Ishikawa (cell line): Measurements from ENCODE around the gene HIVEP2.
A peak's percentile ranks its signal among the peaks of the same experiment; 100 is the strongest.

ENCODE experiments used
- CEBPB ChIP-seq: IDR thresholded peaks from 2 replicates; pipeline ENCODE4 v1.6.1; 2012
- CREB1 ChIP-seq: IDR thresholded peaks from 2 replicates; pipeline ENCODE4 v1.6.1; 2012; ENCODE audit warnings: low read depth
- EGR1 ChIP-seq: IDR thresholded peaks from 2 replicates; pipeline ENCODE4 v1.6.1; 2012
- EP300 ChIP-seq: IDR thresholded peaks from 2 replicates; pipeline ENCODE4 v1.6.1; 2012; ENCODE audit warnings: borderline replicate concordance
- FOXM1 ChIP-seq: IDR thresholded peaks from 2 replicates; pipeline ENCODE4 v1.6.1; 2012; ENCODE audit warnings: low read depth, borderline replicate concordance
- MAX ChIP-seq: IDR thresholded peaks from 2 replicates; pipeline ENCODE4 v1.6.1; 2012
- NFIC ChIP-seq: IDR thresholded peaks from 2 replicates; pipeline ENCODE4 v1.6.1; 2012
- RAD21 ChIP-seq: IDR thresholded peaks from 2 replicates; pipeline ENCODE4 v1.6.1; 2012; ENCODE audit warnings: low read depth
- REST ChIP-seq: IDR thresholded peaks from 2 replicates; pipeline ENCODE4 v1.6.1; 2012; ENCODE audit warnings: low read depth, mild to moderate bottlenecking
- TAF1 ChIP-seq: IDR thresholded peaks from 2 replicates; pipeline ENCODE4 v1.6.1; 2012; ENCODE audit warnings: low read depth, mild to moderate bottlenecking
- TCF12 ChIP-seq: IDR thresholded peaks from 2 replicates; pipeline ENCODE4 v1.6.1; 2012; ENCODE audit warnings: low read depth
- TEAD4 ChIP-seq: IDR thresholded peaks from 2 replicates; pipeline ENCODE4 v1.6.1; 2012
- USF1 ChIP-seq: IDR thresholded peaks from 2 replicates; pipeline ENCODE4 v1.6.1; 2012
- YY1 ChIP-seq: IDR thresholded peaks from 2 replicates; pipeline ENCODE4 v1.6.1; 2012; ENCODE audit warnings: low read depth
- ZBTB7A ChIP-seq: IDR thresholded peaks from 2 replicates; pipeline ENCODE4 v1.6.1; 2012; ENCODE audit warnings: low read depth

HIVEP2 gene

GRCh38 chr6:142845624-142846458 is 99.1 kb downstream of the HIVEP2 start:
- peak; percentile 94 for TF ChIP-seq NFIC
- no peak for TF ChIP-seq FOXM1
- peak; percentile 10; the same call in 1 of the 2 replicates for TF ChIP-seq RAD21
- TF ChIP-seq TEAD4 = peak; percentile 80
- TF ChIP-seq YY1 = peak; percentile 47; the same call in 1 of the 2 replicates
- TF ChIP-seq TCF12 = peak; percentile 81
- peak; percentile 20; the same call in 1 of the 2 replicates for TF ChIP-seq EP300
- peak; percentile 61; the same call in 1 of the 2 replicates for TF ChIP-seq MAX
- TF ChIP-seq EGR1 = no peak

GRCh38 chr6:142845143-142845571 is 99.8 kb downstream of the HIVEP2 start:
- no peak for TF ChIP-seq TEAD4
- no peak for TF ChIP-seq EGR1
- TF ChIP-seq RAD21 = no peak
- TF ChIP-seq FOXM1 = no peak
- TF ChIP-seq TCF12 = no peak
- no peak for TF ChIP-seq CEBPB
- TF ChIP-seq CREB1 = no peak
- no peak for TF ChIP-seq MAX
- TF ChIP-seq ZBTB7A = no peak
- TF ChIP-seq REST = no peak
- no peak for TF ChIP-seq EP300
- TF ChIP-seq TAF1 = no peak
- TF ChIP-seq NFIC = no peak
- no peak for TF ChIP-seq YY1
- TF ChIP-seq USF1 = no peak

- TF ChIP-seq USF1 (no peak), REST (no peak), TEAD4 (no peak), ZBTB7A (no peak), YY1 (no peak), TCF12 (no peak), TAF1 (no peak), MAX (no peak), FOXM1 (no peak), NFIC (no peak), EGR1 (no peak), CEBPB (no peak), RAD21 (no peak)
Observed at GRCh38 chr6:142844065-142844755, 100.8 kb downstream of the HIVEP2 start.

- no peak for TF ChIP-seq YY1
- no peak for TF ChIP-seq NFIC
- TF ChIP-seq CEBPB = no peak
- TF ChIP-seq RAD21 = no peak
- no peak for TF ChIP-seq ZBTB7A
- TF ChIP-seq USF1 = no peak
- no peak for TF ChIP-seq TCF12
- TF ChIP-seq CREB1 = no peak
- no peak for TF ChIP-seq TAF1
- no peak for TF ChIP-seq EGR1
- no peak for TF ChIP-seq FOXM1
Observed at GRCh38 chr6:142843361-142843760, 101.6 kb downstream of the HIVEP2 start.
